ENCODE measurements around the gene TMEM11. TPM values are rescaled to one million over a fixed set of nuclear protein-coding genes. Genes with fewer than 3 reads are reported as not detected.
A peak's percentile ranks its signal among the peaks of the same experiment; 100 is the strongest.

TMEM11 gene
- total and polyA plus RNA-seq, 2 donors (not counting 1 experiment from before 2014, with no cell fraction given) = 21.4 to 25.3 TPM

- Mint-ChIP-seq H3K9me3 (ENCODE audit: insufficient read depth) (no peaks in the 10 kb centered on the region), H3K4me3 (no peak overlapping the region), H3K27ac (no peak overlapping the region), H3K4me1 (peaks cover 10% of the 10 kb centered on the region), H3K27me3 (no peaks in the 10 kb centered on the region)
- H2AFZ ChIP-seq (ENCODE audit: insufficient read depth, low read depth, low read length, poor library complexity, severe bottlenecking) = no peak overlapping the region
- ATAC-seq (ENCODE audit: low read depth) (no peak), DNase-seq (no peak)
- H3K27ac ChIP-seq (ENCODE audit: low read length in 2 of 2) = no peak overlapping the region
- 91% methylated on average over 4 of the region's 4 CpGs for WGBS (ENCODE audit: insufficient coverage)
- POLR2A ChIA-PET = no interaction called here
- no peak for TF ChIP-seq CTCF (IDR thresholded peaks at IDR 0.05)
- no peak for TF ChIP-seq EZH2 (IDR thresholded peaks at IDR 0.05; ENCODE audit: borderline replicate concordance, insufficient read depth, low read depth, low read length, poor library complexity, severe bottlenecking)
- H3K4me2 ChIP-seq (replicated peaks; ENCODE audit: low read depth, low read length, poor library complexity, severe bottlenecking) = no peak overlapping the region
- no peaks in the 10 kb centered on the region for H3K79me2 ChIP-seq (ENCODE audit: control insufficient read depth, insufficient read depth, low read length)
- intact Hi-C loops (cut with micrococcal nuclease) = no loop called here
- CTCF ChIA-PET = no interaction called here
- H3K4me1 ChIP-seq (ENCODE audit: control insufficient read depth in 2 of 2, insufficient read depth in 2 of 2, low read length in 2 of 2) = peaks cover 0 to 10% of the 10 kb centered on the region in 2 donors
- H3K36me3 ChIP-seq (replicated peaks in 1 of 2; ENCODE audit: control extremely low read depth in 1 of 2, control insufficient read depth in 1 of 2, extremely low read depth in 1 of 2, insufficient read depth in 2 of 2, low read length in 1 of 2) = peaks cover 0 to 2% of the 10 kb centered on the region in 2 experiments
- H3K27me3 ChIP-seq (replicated peaks in 1 of 4; ENCODE audit: control extremely low read depth in 1 of 4, control insufficient read depth in 3 of 4, insufficient read depth in 4 of 4, low read length in 3 of 4) = no peaks in the 10 kb centered on the region
- H4K20me1 ChIP-seq (ENCODE audit: control insufficient read depth, insufficient read depth, low read length, poor library complexity, severe bottlenecking) = no peaks in the 10 kb centered on the region
- no peak overlapping the region for H3K9ac ChIP-seq (ENCODE audit: low read length)
- H3K9me3 ChIP-seq (ENCODE audit: control extremely low read depth in 1 of 3, control insufficient read depth in 2 of 3, insufficient read depth in 1 of 3, low read length in 2 of 3) = peaks cover 0 to 2% (median 0%) of the 10 kb centered on the region in 3 donors
- no peak overlapping the region for H3K4me3 ChIP-seq (ENCODE audit: control extremely low read depth in 1 of 5, extremely low read depth in 1 of 5, insufficient read depth in 1 of 5, low read depth in 2 of 5, low read length in 4 of 5)
Measured at GRCh38 chr17:21246698-21247097, 32.7 kb upstream of the TMEM11 start.

DNA sequence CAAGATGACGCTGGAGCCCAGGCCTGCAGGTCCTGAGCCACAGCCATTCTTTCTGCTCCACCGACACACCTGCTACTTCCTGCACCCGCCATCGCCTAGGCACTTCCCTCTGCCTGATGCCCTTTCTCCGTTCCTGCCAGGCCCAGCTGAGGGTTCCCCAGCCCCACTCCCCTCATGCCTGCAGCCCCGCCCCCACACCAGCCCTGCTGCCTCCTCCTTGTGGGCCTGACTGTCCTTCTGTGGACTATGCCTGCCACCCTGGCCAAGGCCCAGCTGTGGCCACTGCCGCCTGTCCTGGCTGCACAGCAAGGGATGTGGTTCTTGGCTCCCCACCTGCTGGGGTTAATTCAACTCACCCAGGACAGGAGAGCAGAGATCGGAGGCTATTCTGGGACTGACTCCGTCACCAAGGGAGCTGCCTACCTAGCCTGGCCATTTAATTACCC lies 31.7 kb upstream of the TMEM11 start:
- ATAC-seq (ENCODE audit: low read depth) = no peak
- TF ChIP-seq EZH2 (IDR thresholded peaks at IDR 0.05; ENCODE audit: borderline replicate concordance, insufficient read depth, low read depth, low read length, poor library complexity, severe bottlenecking) = no peak
- TF ChIP-seq CTCF (IDR thresholded peaks at IDR 0.05) = no peak
- Histone ChIP-seq H2AFZ (ENCODE audit: insufficient read depth, low read depth, low read length, poor library complexity, severe bottlenecking) (peak overlapping the region; percentile 10), H3K9me3 (ENCODE audit: control extremely low read depth in 1 of 3, control insufficient read depth in 2 of 3, insufficient read depth in 1 of 3, low read length in 2 of 3) (peaks cover 0 to 2% (median 0%) of the 10 kb centered on the region in 3 donors), H3K4me1 (ENCODE audit: control insufficient read depth in 2 of 2, insufficient read depth in 2 of 2, low read length in 2 of 2) (peaks cover 0 to 3% of the 10 kb centered on the region in 2 donors), H3K79me2 (ENCODE audit: control insufficient read depth, insufficient read depth, low read length) (no peaks in the 10 kb centered on the region), H4K20me1 (ENCODE audit: control insufficient read depth, insufficient read depth, low read length, poor library complexity, severe bottlenecking) (no peaks in the 10 kb centered on the region), H3K27ac (ENCODE audit: low read length in 2 of 2) (no peak overlapping the region), H3K27me3 (replicated peaks in 1 of 4; ENCODE audit: control extremely low read depth in 1 of 4, control insufficient read depth in 3 of 4, insufficient read depth in 4 of 4, low read length in 3 of 4) (no peaks in the 10 kb centered on the region), H3K4me3 (ENCODE audit: control extremely low read depth in 1 of 5, extremely low read depth in 1 of 5, insufficient read depth in 1 of 5, low read depth in 2 of 5, low read length in 4 of 5) (no peak overlapping the region), H3K9ac (ENCODE audit: low read length) (no peak overlapping the region), H3K4me2 (replicated peaks; ENCODE audit: low read depth, low read length, poor library complexity, severe bottlenecking) (no peak overlapping the region), H3K36me3 (replicated peaks in 1 of 2; ENCODE audit: control extremely low read depth in 1 of 2, control insufficient read depth in 1 of 2, extremely low read depth in 1 of 2, insufficient read depth in 2 of 2, low read length in 1 of 2) (peaks cover 0 to 2% of the 10 kb centered on the region in 2 experiments)
- 43% methylated on average over 9 of the region's 9 CpGs for WGBS (ENCODE audit: insufficient coverage)
- no peak for DNase-seq
- ChIA-PET CTCF (no interaction called here), POLR2A (no interaction called here)
- Mint-ChIP-seq H3K27ac (no peak overlapping the region), H3K27me3 (no peaks in the 10 kb centered on the region), H3K9me3 (ENCODE audit: insufficient read depth) (no peaks in the 10 kb centered on the region), H3K4me1 (peaks cover 8% of the 10 kb centered on the region), H3K4me3 (no peak overlapping the region)
- intact Hi-C loops (cut with micrococcal nuclease) = no loop called here
